Mucosa of stomach (tissue), 1 donor: ENCODE measurements around the gene GDPD5.
A peak's percentile ranks its signal among the peaks of the same experiment; 100 is the strongest.

Source experiments
- H3K27me3 ChIP-seq: one replicate; pipeline ENCODE4 v1.7.0; 2013; ENCODE audit warnings: mild to moderate bottlenecking, low read length; ENCODE audit not compliant: control insufficient read depth, insufficient read depth
- H3K36me3 ChIP-seq: one replicate; pipeline ENCODE4 v1.7.0; 2013; ENCODE audit warnings: low read length; ENCODE audit not compliant: control insufficient read depth, insufficient read depth
- H3K4me1 ChIP-seq: one replicate; pipeline ENCODE4 v1.7.0; 2013; ENCODE audit warnings: mild to moderate bottlenecking, low read length; ENCODE audit not compliant: control insufficient read depth, insufficient read depth
- H3K4me3 ChIP-seq: one replicate; pipeline ENCODE4 v1.7.0; 2013; ENCODE audit warnings: low read length
- H3K9ac ChIP-seq: one replicate; pipeline ENCODE4 v1.7.0; 2013; ENCODE audit warnings: mild to moderate bottlenecking, low read length, moderate library complexity
- H3K9me3 ChIP-seq: one replicate; pipeline ENCODE4 v1.7.0; 2013; ENCODE audit warnings: mild to moderate bottlenecking, low read length, moderate library complexity; ENCODE audit not compliant: control insufficient read depth
- donor health status: Pancreatic carcinoma.

Gene GDPD5

GRCh38 chr11:75406338-75406777, 119.4 kb downstream of the GDPD5 start:
- H3K36me3 ChIP-seq, result peaks cover 31% of the 10 kb centered on the region
- H3K9ac ChIP-seq, result no peak overlapping the region
- no peaks in the 10 kb centered on the region for H3K27me3 ChIP-seq
- no peaks in the 10 kb centered on the region for H3K9me3 ChIP-seq
- H3K4me1 ChIP-seq, result peaks cover 13% of the 10 kb centered on the region
- no peak overlapping the region for H3K4me3 ChIP-seq

DNA sequence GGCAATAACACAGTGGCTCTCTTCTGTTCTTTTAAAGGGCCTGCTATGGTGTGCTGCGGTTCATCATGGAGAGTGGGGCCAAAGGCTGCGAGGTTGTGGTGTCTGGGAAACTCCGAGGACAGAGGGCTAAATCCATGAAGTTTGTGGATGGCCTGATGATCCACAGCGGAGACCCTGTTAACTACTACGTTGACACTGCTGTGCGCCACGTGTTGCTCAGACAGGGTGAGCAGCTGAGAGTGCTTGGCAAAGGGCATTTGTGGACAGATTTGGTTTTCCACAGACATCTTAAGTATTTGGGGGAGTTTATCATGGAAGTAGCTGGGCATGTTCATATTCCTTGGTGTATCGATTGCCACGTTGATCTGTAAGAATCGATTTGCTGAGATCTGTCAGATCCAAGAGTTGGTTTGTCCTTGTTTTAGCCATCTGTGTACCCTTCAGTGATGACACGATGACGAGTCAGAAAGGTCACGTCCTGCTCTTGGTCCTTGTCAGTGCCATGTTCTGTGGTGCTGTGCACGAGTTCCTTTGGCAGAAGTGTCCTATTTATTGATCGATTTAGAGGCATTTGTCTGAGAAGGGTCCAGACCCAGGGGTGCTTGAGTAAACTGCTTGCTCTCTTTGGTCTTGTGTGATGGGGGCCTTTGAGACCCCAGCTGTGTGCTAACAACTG, 121.6 kb downstream of the GDPD5 start:
- H3K36me3 ChIP-seq, result peaks cover 31% of the 10 kb centered on the region
- H3K4me1 ChIP-seq, result peaks cover 16% of the 10 kb centered on the region
- H3K9me3 ChIP-seq, result no peaks in the 10 kb centered on the region
- H3K9ac ChIP-seq, result no peak overlapping the region
- H3K27me3 ChIP-seq, result no peaks in the 10 kb centered on the region
- no peak overlapping the region for H3K4me3 ChIP-seq

DNA sequence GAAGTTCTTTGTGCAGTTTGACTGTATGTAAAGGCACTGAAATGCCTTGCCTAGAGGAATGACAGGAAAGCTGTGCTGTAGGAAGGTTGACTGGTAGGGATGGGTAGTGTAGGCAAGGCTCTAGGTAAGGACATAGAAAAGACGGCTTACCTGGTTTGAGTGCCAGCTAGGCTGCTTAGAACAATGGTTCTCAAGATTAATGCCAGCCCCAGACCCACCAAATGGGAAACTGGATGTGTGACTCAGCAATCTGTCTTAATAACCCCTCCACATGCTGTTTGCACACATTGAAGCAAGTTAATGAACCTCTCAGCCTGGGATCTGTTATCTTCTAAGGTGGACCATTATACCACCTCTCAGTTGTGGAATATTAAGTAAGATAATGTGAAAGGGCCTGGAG, 122.7 kb downstream of the GDPD5 start:
- Histone ChIP-seq H3K4me1 (peaks cover 16% of the 10 kb centered on the region), H3K9me3 (no peaks in the 10 kb centered on the region), H3K9ac (no peak overlapping the region), H3K27me3 (no peaks in the 10 kb centered on the region), H3K4me3 (no peak overlapping the region), H3K36me3 (peaks cover 31% of the 10 kb centered on the region)

- Histone ChIP-seq H3K4me3 (no peak overlapping the region), H3K27me3 (no peaks in the 10 kb centered on the region), H3K36me3 (peaks cover 31% of the 10 kb centered on the region), H3K4me1 (peaks cover 16% of the 10 kb centered on the region), H3K9ac (no peak overlapping the region), H3K9me3 (no peaks in the 10 kb centered on the region)
These were observed 123.6 kb downstream of the GDPD5 start for GRCh38 chr11:75402002-75402773.

- Histone ChIP-seq H3K4me3 (peak overlapping the region; percentile 56), H3K9ac (peak overlapping the region; percentile 94), H3K27me3 (no peaks in the 10 kb centered on the region), H3K9me3 (no peaks in the 10 kb centered on the region), H3K36me3 (peaks cover 19% of the 10 kb centered on the region), H3K4me1 (peaks cover 16% of the 10 kb centered on the region)
These were observed 125.4 kb downstream of the GDPD5 start for GRCh38 chr11:75400146-75400865.

GRCh38 chr11:75399344-75400145, 126.2 kb downstream of the GDPD5 start, which contains the start of gene RPS3:
RPS3 (plus strand) TSS chr11:75399518; CDS start chr11:75399548, 30 bp downstream.
- Histone ChIP-seq H3K4me3 (peak within 1 kb of the TSS; percentile 56), H3K27me3 (no peaks in the 10 kb centered on the region), H3K36me3 (peaks cover 19% of the 10 kb centered on the region), H3K9ac (peak within 1 kb of the TSS; percentile 94), H3K9me3 (no peaks in the 10 kb centered on the region), H3K4me1 (peaks cover 16% of the 10 kb centered on the region)

DNA sequence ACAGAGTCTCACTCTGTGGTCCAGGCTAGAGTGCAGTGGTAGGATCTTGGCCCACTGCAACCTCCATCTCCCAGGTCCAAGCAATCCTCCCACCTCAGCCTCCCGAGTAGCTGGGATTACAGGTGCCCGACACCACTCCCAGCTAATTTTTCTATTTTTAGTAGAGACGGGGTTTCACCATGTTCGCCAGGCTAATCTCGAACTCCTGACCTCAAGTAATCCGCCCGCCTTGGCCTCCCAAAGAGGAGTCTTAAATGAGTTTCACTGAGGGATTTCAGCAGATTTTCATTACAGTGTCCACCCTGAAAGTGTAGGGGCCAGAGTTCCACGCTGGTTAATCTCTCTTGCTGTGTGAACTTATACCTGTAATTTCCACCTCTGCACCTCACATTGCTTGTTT, 126.8 kb downstream of the GDPD5 start:
- Histone ChIP-seq H3K4me3 (no peak overlapping the region), H3K27me3 (no peaks in the 10 kb centered on the region), H3K9me3 (no peaks in the 10 kb centered on the region), H3K4me1 (peaks cover 16% of the 10 kb centered on the region), H3K9ac (no peak overlapping the region), H3K36me3 (peaks cover 19% of the 10 kb centered on the region)

- no peak overlapping the region for H3K4me3 ChIP-seq
- no peaks in the 10 kb centered on the region for H3K36me3 ChIP-seq
- no peaks in the 10 kb centered on the region for H3K27me3 ChIP-seq
- H3K9me3 ChIP-seq, result no peaks in the 10 kb centered on the region
- no peaks in the 10 kb centered on the region for H3K4me1 ChIP-seq
- no peak overlapping the region for H3K9ac ChIP-seq
These were observed 131.5 kb downstream of the GDPD5 start for GRCh38 chr11:75394085-75394840.

GRCh38 chr11:75389925-75390324, 135.8 kb downstream of the GDPD5 start:
- no peaks in the 10 kb centered on the region for H3K36me3 ChIP-seq
- H3K4me3 ChIP-seq, result no peak overlapping the region
- H3K9ac ChIP-seq, result no peak overlapping the region
- no peaks in the 10 kb centered on the region for H3K9me3 ChIP-seq
- H3K27me3 ChIP-seq, result no peaks in the 10 kb centered on the region
- peaks cover 6% of the 10 kb centered on the region for H3K4me1 ChIP-seq

- no peaks in the 10 kb centered on the region for H3K9me3 ChIP-seq
- peaks cover 6% of the 10 kb centered on the region for H3K4me1 ChIP-seq
- H3K36me3 ChIP-seq, result no peaks in the 10 kb centered on the region
- no peak overlapping the region for H3K4me3 ChIP-seq
- no peaks in the 10 kb centered on the region for H3K27me3 ChIP-seq
- H3K9ac ChIP-seq, result no peak overlapping the region
These were observed 136.5 kb downstream of the GDPD5 start for GRCh38 chr11:75389276-75389605.
